GM12878 (cell line): Measurements from ENCODE around the gene OVCA2. TPM values are rescaled to one million over a fixed set of nuclear protein-coding genes. Genes with fewer than 3 reads are reported as not detected.
A peak's percentile ranks its signal among the peaks of the same experiment; 100 is the strongest.

Experiments used
- BCL11A ChIP-seq: IDR thresholded peaks from 2 replicates; pipeline ENCODE4 v1.6.1; 2011; ENCODE audit warnings: low read depth, low read length
- BHLHE40 ChIP-seq, 2 experiments: fragments of 450-650 bp in 1 of 2; IDR thresholded peaks; 2 replicates each; pipeline ENCODE4 v1.6.1; 2011 to 2017; ENCODE audit warnings: low read depth in 2 of 2, borderline replicate concordance in 1 of 2, improper control_type of control experiment in 1 of 2, low read length in 1 of 2, mild to moderate bottlenecking in 1 of 2
- CEBPB ChIP-seq, 2 experiments: fragments of 150-350 bp in 1 of 2; IDR thresholded peaks; 2 replicates each; pipeline ENCODE4 v1.6.1; 2012 to 2014; ENCODE audit warnings: low read depth in 2 of 2, low read length in 2 of 2, borderline replicate concordance in 1 of 2, inconsistent platforms in 1 of 2
- CHD4 ChIP-seq: fragments of 200-600 bp; sonication (generic); IDR thresholded peaks from 2 replicates; pipeline ENCODE4 v1.6.1; 2016; ENCODE audit warnings: mild to moderate bottlenecking
- DPF2 ChIP-seq: fragments of 450-650 bp; IDR thresholded peaks from 2 replicates; pipeline ENCODE4 v1.6.1; 2017; ENCODE audit warnings: mild to moderate bottlenecking
- EP300 ChIP-seq, 2 experiments: fragments of 150-350 bp in 1 of 2; IDR thresholded peaks; 2 replicates each; pipeline ENCODE4 v1.6.1; 2011 to 2012; ENCODE audit warnings: low read depth in 2 of 2, low read length in 2 of 2, borderline replicate concordance in 1 of 2, improper control_type of control experiment in 1 of 2, inconsistent platforms in 1 of 2; ENCODE audit not compliant: control insufficient read depth in 1 of 2
- IKZF1 ChIP-seq: fragments of 450-650 bp; conservative IDR thresholded peaks from 2 replicates; pipeline ENCODE4 v1.6.1; 2017; ENCODE audit warnings: antibody characterized with exemption, mild to moderate bottlenecking
- LARP7 ChIP-seq: fragments of 450-650 bp; IDR thresholded peaks from 2 replicates; pipeline ENCODE4 v1.6.1; 2017; ENCODE audit warnings: mild to moderate bottlenecking
- MEF2B ChIP-seq: fragments of 450-650 bp; IDR thresholded peaks from 2 replicates; pipeline ENCODE4 v1.6.1; 2018; ENCODE audit warnings: mild to moderate bottlenecking, moderate library complexity; ENCODE audit not compliant: partially characterized antibody, poor library complexity, severe bottlenecking
- MLLT1 ChIP-seq: fragments of 450-650 bp; IDR thresholded peaks from 2 replicates; pipeline ENCODE4 v1.6.1; 2016; ENCODE audit warnings: mild to moderate bottlenecking
- MXI1 ChIP-seq: fragments of 150-350 bp; IDR thresholded peaks from 2 replicates; pipeline ENCODE4 v1.6.1; 2011; ENCODE audit warnings: low read depth, mild to moderate bottlenecking, inconsistent platforms, low read length, improper control_type of control experiment
- NBN ChIP-seq: fragments of 450-650 bp; IDR thresholded peaks from 2 replicates; pipeline ENCODE4 v1.6.1; 2016
- NFYB ChIP-seq: IDR thresholded peaks from 2 replicates; pipeline ENCODE4 v1.6.1; 2011; ENCODE audit warnings: low read depth, mild to moderate bottlenecking, low read length, improper control_type of control experiment, moderate library complexity; ENCODE audit not compliant: insufficient read depth
- NKRF ChIP-seq: fragments of 450-650 bp; conservative IDR thresholded peaks from 2 replicates; pipeline ENCODE4 v1.6.1; 2017; ENCODE audit warnings: mild to moderate bottlenecking, moderate library complexity
- NR2F1 ChIP-seq: fragments of 450-650 bp; conservative IDR thresholded peaks from 2 replicates; pipeline ENCODE4 v1.6.1; 2017; ENCODE audit warnings: mild to moderate bottlenecking
- NRF1 ChIP-seq: conservative IDR thresholded peaks from 2 replicates; pipeline ENCODE4 v1.6.1; 2011; ENCODE audit warnings: mild to moderate bottlenecking, low read depth, low read length, improper control_type of control experiment
- PAX5 ChIP-seq: IDR thresholded peaks from 2 replicates; pipeline ENCODE4 v1.6.1; 2011; ENCODE audit warnings: low read depth, low read length, borderline replicate concordance
- RAD21 ChIP-seq: IDR thresholded peaks from 2 replicates; pipeline ENCODE4 v1.6.1; 2011; ENCODE audit warnings: mild to moderate bottlenecking, low read depth, low read length, moderate library complexity; ENCODE audit not compliant: insufficient read depth
- SIN3A ChIP-seq: IDR thresholded peaks from 2 replicates; pipeline ENCODE4 v1.6.1; 2012; ENCODE audit warnings: low read depth, low read length, improper control_type of control experiment
- SMC3 ChIP-seq: IDR thresholded peaks from 2 replicates; pipeline ENCODE4 v1.6.1; 2011; ENCODE audit warnings: low read length, improper control_type of control experiment, borderline replicate concordance
- TAF1 ChIP-seq: IDR thresholded peaks from 2 replicates; pipeline ENCODE4 v1.6.1; 2011; ENCODE audit warnings: mild to moderate bottlenecking, low read depth, low read length, borderline replicate concordance
- TARDBP ChIP-seq: IDR thresholded peaks from 2 replicates; pipeline ENCODE4 v1.6.1; 2016; ENCODE audit warnings: borderline replicate concordance
- TBL1XR1 ChIP-seq: IDR thresholded peaks from 2 replicates; pipeline ENCODE4 v1.6.1; 2012; ENCODE audit warnings: low read depth, low read length, improper control_type of control experiment
- USF1 ChIP-seq: IDR thresholded peaks from 2 replicates; pipeline ENCODE4 v1.6.1; 2011; ENCODE audit warnings: borderline replicate concordance, low read depth, mild to moderate bottlenecking, moderate library complexity, mixed read lengths, low read length; ENCODE audit not compliant: insufficient read depth; ENCODE audit errors: extremely low read length
- YY1 ChIP-seq: IDR thresholded peaks from 2 replicates; pipeline ENCODE4 v1.6.1; 2011; ENCODE audit warnings: low read depth, mild to moderate bottlenecking, low read length
- ZNF622 ChIP-seq: fragments of 450-650 bp; IDR thresholded peaks from 2 replicates; pipeline ENCODE4 v1.6.1; 2017; ENCODE audit warnings: mild to moderate bottlenecking, inconsistent platforms
- polyA plus RNA-seq, 11 experiments: library from polyadenylated mRNA; depleted of rRNA in 4 of 11; unstranded in 6 of 11; stranded (reverse) in 5 of 11; fragments of >200 nt; fragmentation: Nextera tagmentation in 4 of 11; fragmentation: Illumina TruSeq in 1 of 11; extraction: Ambion mirVana in 4 of 11; extraction: Trizol in 1 of 11; gene quantifications; 1 replicate in 1 of 11; 2 replicates in 10 of 11; pipeline versions ENCODE4 v1.2.1 to v1.2.3, GENCODE V29; 2011 to 2016; ENCODE audit warnings: inconsistent platforms in 2 of 11, missing spikeins in 2 of 11, low read depth in 1 of 11
- total RNA-seq, 4 experiments: library from RNA; depleted of rRNA in 3 of 4; stranded (reverse); fragments of >200 nt in 3 of 4; fragmentation: Illumina TruSeq in 1 of 4; extraction: Trizol in 1 of 4; gene quantifications; 2 replicates each; pipeline versions ENCODE4 v1.2.1 to v1.2.3, GENCODE V29; 2013 to 2021

The OVCA2 gene
- total and polyA plus RNA-seq, 10 of the 15 experiments (the other 5 are each of a cell fraction or from before 2014, with no cell fraction given) = 6.1 to 75.3 (median 40.7) TPM

- 0 out of 2 replicates have a peak, but pooled peaks have one; percentile 9 for TF ChIP-seq BCL11A
- peak; percentile 100 for TF ChIP-seq NR2F1
- peak in 1 of 2 experiments; percentile 23; a peak in 1 of 4 replicates for TF ChIP-seq EP300 (IDR thresholded peaks at IDR 0.05; ENCODE audit: borderline replicate concordance in 1 of 2, control insufficient read depth in 1 of 2, low read depth in 2 of 2, low read length in 2 of 2)
- TF ChIP-seq YY1 = 0 out of 2 replicates have a peak, but pooled peaks have one; percentile 8
- no peak for TF ChIP-seq CEBPB (IDR thresholded peaks at IDR 0.05; ENCODE audit: borderline replicate concordance in 1 of 2, low read depth in 2 of 2, low read length in 2 of 2)
- no peak for TF ChIP-seq CHD4
- TF ChIP-seq NRF1 = no peak
- peak; percentile 18 to 81; a peak in 3 of 4 replicates for TF ChIP-seq BHLHE40 (IDR thresholded peaks at IDR 0.05; ENCODE audit: borderline replicate concordance in 1 of 2, low read depth in 2 of 2, low read length in 1 of 2)
- 0 out of 2 replicates have a peak, but pooled peaks have one; percentile 32 for TF ChIP-seq NBN
- peak; percentile 40; the same call in 1 of the 2 replicates for TF ChIP-seq NFYB
- no peak for TF ChIP-seq ZNF622
- TF ChIP-seq TARDBP = 0 out of 2 replicates have a peak, but pooled peaks have one; percentile 11
- peak; percentile 44; the same call in 1 of the 2 replicates for TF ChIP-seq TAF1
- peak; percentile 40; the same call in 1 of the 2 replicates for TF ChIP-seq MLLT1
- TF ChIP-seq LARP7 = peak; percentile 94
- TF ChIP-seq PAX5 = peak; percentile 25; the same call in 1 of the 2 replicates
- TF ChIP-seq MXI1 = peak; percentile 56; the same call in 1 of the 2 replicates
- TF ChIP-seq SIN3A = peak; percentile 72
- TF ChIP-seq IKZF1 = peak; percentile 59; the same call in 1 of the 2 replicates
- TF ChIP-seq SMC3 = peak; percentile 45
- peak; percentile 21 for TF ChIP-seq USF1
- TF ChIP-seq MEF2B = peak; percentile 88
- peak; percentile 57 for TF ChIP-seq RAD21
- peak; percentile 92 for TF ChIP-seq DPF2
- peak; percentile 61 for TF ChIP-seq NKRF
- no peak for TF ChIP-seq TBL1XR1
These were observed 11.8 kb downstream of the OVCA2 start (continued) for GRCh38 chr17:2053380-2054261.
